ENCODE results near the gene THBS1. TPM values are rescaled to one million over a fixed set of nuclear protein-coding genes. Genes with fewer than 3 reads are reported as not detected.

The THBS1 gene
- polyA plus RNA-seq, 10 donors: 42.5 to 99.7 (median 71.2) TPM

- DNase-seq: peak in 1 of 3 donors; percentile 4
Measured at GRCh38 chr15:39598958-39599845, 18.3 kb downstream of the THBS1 start.

DNA sequence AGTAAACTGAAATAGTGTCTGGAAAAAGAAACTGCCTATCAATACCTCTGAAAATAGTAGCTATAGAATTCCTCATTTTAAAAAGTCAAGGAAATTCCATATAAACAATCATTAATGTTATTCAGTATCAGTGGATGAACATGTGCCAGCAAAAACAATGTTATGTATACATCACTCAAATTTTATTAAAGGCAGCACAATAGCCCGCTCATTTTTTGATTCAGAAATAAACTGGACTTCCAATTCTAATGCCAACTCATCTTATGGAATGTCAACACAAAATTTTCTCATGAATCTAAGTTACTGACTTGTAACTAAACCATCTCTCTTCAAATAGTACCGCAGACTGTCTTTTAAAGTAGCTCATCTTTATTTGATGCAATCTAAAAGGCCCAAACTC is 19.0 kb downstream of the THBS1 start:
- peak in 1 of 3 donors; percentile 10 for DNase-seq

DNA sequence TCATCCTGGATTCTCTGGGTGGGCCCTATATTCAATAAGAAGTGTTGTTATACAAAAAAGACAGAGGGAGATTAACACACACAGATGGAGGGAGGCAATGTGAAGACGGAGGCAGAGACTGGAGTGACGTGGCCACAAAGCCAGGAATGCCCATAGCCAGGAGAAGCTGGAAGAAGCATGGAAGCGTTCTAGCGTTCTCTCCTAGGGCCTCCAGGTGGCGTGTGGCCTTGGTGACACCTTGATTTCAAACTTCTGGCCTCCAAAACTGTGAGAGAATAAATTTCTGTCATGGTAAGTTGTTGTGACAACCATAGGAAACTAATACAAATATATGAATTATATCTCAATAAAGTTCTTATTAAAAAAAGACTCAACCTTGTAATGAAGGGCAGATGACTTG is 21.3 kb downstream of the THBS1 start:
- no peak for DNase-seq

DNA sequence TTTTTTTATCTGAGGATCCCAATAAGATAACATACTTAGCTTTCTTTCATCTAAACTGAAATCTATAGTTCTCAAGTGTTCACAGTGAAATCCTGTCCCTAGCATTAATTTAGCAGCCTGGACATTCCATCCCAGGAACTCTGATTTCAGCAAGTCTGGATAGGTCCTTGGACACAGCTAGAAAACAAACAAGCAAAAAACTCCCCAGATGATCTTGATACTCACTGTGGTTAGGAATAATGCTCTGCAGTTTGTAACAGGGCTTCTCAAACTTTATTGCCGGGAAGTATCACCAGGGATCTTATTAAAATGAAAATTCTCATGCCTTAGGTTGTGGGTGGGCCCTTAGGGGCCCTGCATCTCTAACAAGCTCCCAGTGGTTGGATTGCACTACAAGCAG is 24.3 kb downstream of the THBS1 start:
- no peak for DNase-seq

DNA sequence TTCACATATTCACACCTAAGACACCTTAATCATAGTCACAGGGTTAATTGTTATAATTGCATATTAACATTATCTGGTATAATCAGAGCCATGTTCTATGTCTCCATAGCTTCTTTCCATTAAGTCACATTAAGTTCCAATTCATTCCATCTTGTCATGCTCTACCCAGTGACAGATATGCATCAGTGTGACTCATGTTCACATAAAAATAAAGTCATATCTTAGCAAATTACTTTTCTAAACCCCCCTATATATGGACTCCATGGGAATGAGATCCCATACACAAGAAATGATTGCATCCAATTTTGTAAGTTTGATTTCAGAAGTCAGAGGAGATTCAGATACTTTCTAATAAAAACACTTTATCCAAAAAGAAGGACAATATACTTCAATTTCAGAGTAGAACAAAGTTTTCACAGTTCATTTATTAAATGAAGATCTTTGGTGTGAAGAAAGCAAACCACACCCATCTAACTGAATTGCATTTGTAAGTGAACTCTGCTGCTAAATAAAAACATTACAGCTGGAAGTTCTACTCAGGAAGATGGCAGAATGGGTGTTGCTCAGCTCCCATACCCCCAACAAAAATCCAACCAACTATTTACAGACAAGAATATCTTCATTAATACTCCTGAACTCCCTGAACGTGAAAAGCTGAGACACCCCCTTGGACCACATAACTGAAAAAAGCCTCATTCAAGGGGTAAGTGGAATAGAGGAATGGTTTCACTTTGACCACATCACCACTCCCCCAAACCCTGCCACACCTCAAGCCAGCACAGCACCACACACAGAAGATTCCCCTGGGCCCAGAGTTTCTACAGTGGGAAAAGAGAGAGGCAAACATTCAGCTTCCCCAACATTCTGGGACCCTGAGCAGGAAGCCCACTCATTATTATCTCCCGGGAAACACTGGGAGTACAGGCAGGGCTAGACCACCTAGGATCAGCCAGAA is 27.6 kb downstream of the THBS1 start:
- DNase-seq: no peak

- DNase-seq: no peak
Measured at GRCh38 chr15:39609166-39609916, 28.5 kb downstream of the THBS1 start.

- no peak for DNase-seq
Measured at GRCh38 chr15:39610665-39611064, 29.8 kb downstream of the THBS1 start.

GRCh38 chr15:39613271-39613670 is 32.4 kb downstream of the THBS1 start:
- no peak for DNase-seq

GRCh38 chr15:39613861-39614260 is 33.0 kb downstream of the THBS1 start:
- DNase-seq: no peak

DNA sequence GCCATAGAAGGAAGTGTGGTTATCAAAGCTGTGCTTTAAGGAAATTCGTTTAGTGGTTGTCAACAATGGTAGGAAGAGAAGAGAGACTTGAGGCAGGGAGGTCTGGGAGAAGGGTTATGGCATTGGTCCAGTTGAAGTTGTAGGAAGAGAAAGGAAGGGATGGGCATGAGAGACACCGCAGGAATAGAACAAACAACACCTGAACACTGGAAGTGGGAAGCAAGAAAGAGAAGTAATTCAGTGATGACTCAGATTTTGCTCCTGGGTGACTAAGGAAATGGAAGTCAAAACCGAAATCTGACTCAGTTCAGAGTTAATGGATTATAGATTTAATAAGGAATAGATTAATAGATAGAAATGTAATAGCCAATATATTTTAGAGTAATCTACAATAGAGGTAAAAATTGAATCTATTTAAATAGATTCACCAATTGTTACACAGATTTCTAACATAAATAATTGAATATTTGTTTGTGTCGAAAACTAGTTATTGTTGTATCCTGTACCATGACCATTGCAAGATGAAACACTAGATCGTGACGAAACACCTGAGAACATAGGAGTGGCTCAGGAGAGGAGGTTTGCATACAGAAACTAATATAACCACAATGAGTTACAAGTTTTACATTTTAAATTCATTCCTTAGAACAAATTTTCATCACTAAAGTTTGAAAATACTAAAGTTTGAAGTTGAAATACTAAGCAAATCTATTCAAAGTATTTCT is 36.0 kb downstream of the THBS1 start:
- DNase-seq: no peak

DNA sequence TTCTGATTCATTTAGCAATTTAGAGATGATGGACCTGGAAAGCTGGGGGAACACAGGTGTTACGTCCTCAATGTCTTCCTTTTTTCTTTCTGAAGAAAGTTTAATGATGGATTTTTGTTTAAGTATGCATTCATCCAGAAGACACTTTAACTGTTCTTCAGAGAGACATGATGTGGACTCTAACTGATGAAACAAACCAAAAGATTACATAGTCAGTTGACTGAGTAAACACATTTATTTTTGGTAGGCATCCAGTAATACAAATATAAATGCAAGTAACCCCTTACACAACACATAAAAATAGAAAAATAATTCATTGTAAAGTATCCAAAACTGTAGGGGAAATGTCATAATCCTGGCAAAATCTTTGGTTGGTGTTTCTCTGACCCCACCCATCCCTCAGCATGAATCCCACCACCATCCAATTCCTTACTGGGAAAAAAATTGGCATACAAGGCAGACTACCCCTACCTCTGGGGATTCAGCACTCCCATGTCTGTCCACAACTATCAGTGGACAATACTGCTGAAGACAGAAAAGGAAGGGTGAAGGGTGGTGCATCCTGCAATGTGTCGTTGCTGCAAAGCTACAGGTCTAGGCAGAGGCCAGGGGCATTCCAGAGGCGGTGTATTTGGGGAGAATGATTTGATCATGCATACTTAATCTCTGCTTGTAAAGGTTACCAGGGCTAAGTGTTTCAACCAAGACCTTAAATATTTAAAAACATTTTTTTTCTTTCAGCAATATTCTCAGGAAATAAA is 37.4 kb downstream of the THBS1 start:
- no peak for DNase-seq

GRCh38 chr15:39621210-39621609 is 40.3 kb downstream of the THBS1 start:
- peak in 1 of 3 donors; percentile 39 for DNase-seq

- peak in 1 of 3 donors; percentile 46 for DNase-seq
Measured at GRCh38 chr15:39621976-39622375, 41.1 kb downstream of the THBS1 start.

- no peak for DNase-seq
Measured at GRCh38 chr15:39622660-39623516, 42.0 kb downstream of the THBS1 start.

GRCh38 chr15:39623529-39623931 is 42.7 kb downstream of the THBS1 start:
- DNase-seq: no peak

DNA sequence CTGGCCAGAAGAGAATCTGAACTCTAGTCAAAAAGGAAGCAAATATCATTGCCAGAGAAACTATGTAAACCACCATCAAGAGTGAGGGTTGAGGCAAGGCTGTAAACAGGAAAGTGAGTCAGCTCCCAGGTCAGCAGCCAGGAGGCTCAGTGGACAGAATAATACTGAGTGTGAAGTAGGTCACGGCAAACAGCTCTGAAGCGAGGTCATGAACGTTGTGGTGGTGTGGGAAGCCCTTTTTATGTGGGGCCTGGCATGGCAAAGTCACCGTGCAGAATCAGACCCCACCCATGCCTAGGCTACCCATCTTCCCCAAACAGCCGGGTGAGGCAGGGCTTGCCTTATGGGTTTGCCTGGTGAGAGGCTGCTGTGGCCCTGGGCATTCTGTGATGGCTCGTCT is 43.9 kb downstream of the THBS1 start:
- DNase-seq: peak in 1 of 3 donors; percentile 37

- no peak for DNase-seq
Measured at GRCh38 chr15:39625451-39625850, 44.6 kb downstream of the THBS1 start.

DNA sequence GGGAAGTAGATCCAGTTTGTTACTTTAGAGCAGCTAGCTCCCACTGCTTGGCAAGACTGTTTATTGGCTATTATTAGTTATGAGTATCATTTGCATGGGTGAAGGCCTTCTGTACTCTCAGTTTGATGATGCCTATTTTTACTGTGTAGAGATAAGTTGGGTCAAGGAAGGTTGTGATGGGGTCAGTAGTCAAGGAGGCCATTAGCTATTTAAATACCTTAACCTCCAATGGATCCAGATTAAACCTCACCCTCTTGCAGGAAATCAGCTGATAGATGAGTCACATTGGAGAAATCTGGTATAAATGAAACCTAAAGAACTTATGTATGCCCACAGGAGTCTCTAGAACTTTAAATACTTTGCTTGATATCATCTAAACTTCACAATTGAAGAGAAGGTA is 45.0 kb downstream of the THBS1 start:
- no peak for DNase-seq

GRCh38 chr15:39627451-39628143 is 46.7 kb downstream of the THBS1 start:
- DNase-seq: no peak

Measured in muscle of back (tissue), 11 donors.